B cell (primary cell): Measurements from ENCODE around the gene KIF3A. TPM values are rescaled to one million over a fixed set of nuclear protein-coding genes. Genes with fewer than 3 reads are reported as not detected.

Source experiments
- ATAC-seq: fragments of 200-7000 bp; cut with Tn5 transposase; one replicate; pipeline ENCODE4 v1.10.0; 2021; ENCODE audit warnings: low read depth, mild to moderate bottlenecking, moderate number of reproducible peaks, moderate library complexity
- CTCF ChIA-PET: fragments of 350-600 bp; sonication (Branson Sonifier 250); formaldehyde crosslinking; loops from one replicate; lab custom pipeline; 2021; ENCODE audit warnings: antibody characterized with exemption, inconsistent platforms; lab: Charles Lee
- POLR2A ChIA-PET: fragments of 350-600 bp; sonication (Branson Sonifier 250); formaldehyde crosslinking; loops from one replicate; lab custom pipeline; 2021; ENCODE audit warnings: antibody characterized with exemption; lab: Charles Lee
- DNase-seq: peaks from one replicate; pipeline ENCODE4 v3.0.0; 2013
- H2AFZ ChIP-seq: 2 replicates; pipeline ENCODE4 v1.6.1; 2012; ENCODE audit warnings: mild to moderate bottlenecking, low read depth, low read length; ENCODE audit not compliant: insufficient read depth, poor library complexity, severe bottlenecking
- H3K27ac ChIP-seq, 2 donors: 1 replicate in 1 of 2; 2 replicates in 1 of 2; pipeline ENCODE4 v1.5.1; 2012 to 2013; ENCODE audit warnings: low read length in 2 of 2, mild to moderate bottlenecking in 2 of 2, moderate library complexity in 1 of 2
- H3K27me3 ChIP-seq, 4 experiments: fragments of 200-600 bp in 1 of 4; sonication (generic) in 1 of 4; replicated peaks in 1 of 4; 1 replicate in 2 of 4; 2 replicates in 2 of 4; pipeline versions ENCODE4 v1.6.1 to v1.7.0; 2013 to 2016; ENCODE audit warnings: low read length in 3 of 4, mild to moderate bottlenecking in 2 of 4, mixed read lengths in 1 of 4, moderate library complexity in 1 of 4; ENCODE audit not compliant: insufficient read depth in 4 of 4, control insufficient read depth in 3 of 4; ENCODE audit errors: control extremely low read depth in 1 of 4
- H3K36me3 ChIP-seq, 2 experiments: replicated peaks in 1 of 2; 1 replicate in 1 of 2; 2 replicates in 1 of 2; pipeline versions ENCODE4 v1.6.1 to v1.7.1; 2013; ENCODE audit warnings: low read length in 1 of 2; ENCODE audit not compliant: insufficient read depth in 2 of 2, control insufficient read depth in 1 of 2; ENCODE audit errors: control extremely low read depth in 1 of 2, extremely low read depth in 1 of 2
- H3K4me1 ChIP-seq, 2 donors: fragments of 200-600 bp in 1 of 2; sonication (generic) in 1 of 2; 1 replicate in 1 of 2; 2 replicates in 1 of 2; pipeline versions ENCODE4 v1.5.1 to v1.6.1; 2013 to 2017; ENCODE audit warnings: low read length in 2 of 2; ENCODE audit not compliant: control insufficient read depth in 2 of 2, insufficient read depth in 2 of 2
- H3K4me2 ChIP-seq: replicated peaks from 2 replicates; pipeline ENCODE3; 2012; ENCODE audit warnings: mild to moderate bottlenecking, low read depth, low read length; ENCODE audit not compliant: poor library complexity, severe bottlenecking
- H3K4me3 ChIP-seq, 5 experiments: fragments of 200-600 bp in 1 of 5; sonication (generic) in 1 of 5; 1 replicate in 3 of 5; 2 replicates in 2 of 5; pipeline versions ENCODE4 v1.5.1 to v1.7.0; 2011 to 2016; ENCODE audit warnings: low read length in 4 of 5, mild to moderate bottlenecking in 4 of 5, low read depth in 2 of 5, control low read depth in 1 of 5, moderate library complexity in 1 of 5; ENCODE audit not compliant: insufficient read depth in 1 of 5; ENCODE audit errors: control extremely low read depth in 1 of 5, extremely low read depth in 1 of 5
- H3K79me2 ChIP-seq: fragments of 200-600 bp; sonication (generic); one replicate; pipeline ENCODE4 v1.6.0; 2016; ENCODE audit warnings: low read length; ENCODE audit not compliant: control insufficient read depth, insufficient read depth
- H3K9ac ChIP-seq: fragments of 200-600 bp; sonication (generic); 2 replicates; pipeline ENCODE4 v1.6.1; 2017; ENCODE audit warnings: mild to moderate bottlenecking, low read length, moderate library complexity
- H3K9me3 ChIP-seq, 3 donors: one replicate each; pipeline versions ENCODE4 v1.6.1 to v1.7.1; 2013; ENCODE audit warnings: low read length in 2 of 3; ENCODE audit not compliant: control insufficient read depth in 2 of 3, insufficient read depth in 1 of 3; ENCODE audit errors: control extremely low read depth in 1 of 3
- H4K20me1 ChIP-seq: 2 replicates; pipeline ENCODE4 v1.6.0; 2012; ENCODE audit warnings: mild to moderate bottlenecking, low read length; ENCODE audit not compliant: insufficient read depth, control insufficient read depth, poor library complexity, severe bottlenecking
- H3K27ac Mint-ChIP-seq: one replicate; pipeline ENCODE4 v1.8.0; 2021; ENCODE audit warnings: mixed read lengths
- H3K27me3 Mint-ChIP-seq: one replicate; pipeline ENCODE4 v1.8.0; 2021; ENCODE audit warnings: mixed read lengths
- H3K4me1 Mint-ChIP-seq: one replicate; pipeline ENCODE4 v1.8.0; 2021; ENCODE audit warnings: mixed read lengths
- H3K4me3 Mint-ChIP-seq: one replicate; pipeline ENCODE4 v1.8.0; 2021; ENCODE audit warnings: mixed read lengths
- H3K9me3 Mint-ChIP-seq: one replicate; pipeline ENCODE4 v1.8.0; 2022; ENCODE audit warnings: mixed read lengths; ENCODE audit not compliant: insufficient read depth
- CTCF ChIP-seq: fragments of 200-600 bp; IDR thresholded peaks from one replicate; pipeline ENCODE4 v1.8.0; 2022; ENCODE audit warnings: antibody characterized with exemption, mild to moderate bottlenecking
- EZH2 ChIP-seq: IDR thresholded peaks from 2 replicates; pipeline ENCODE4 v1.6.1; 2012; ENCODE audit warnings: borderline replicate concordance, low read depth, mild to moderate bottlenecking, moderate library complexity, low read length; ENCODE audit not compliant: insufficient read depth, poor library complexity, severe bottlenecking
- WGBS: methylation state at CpG from one replicate; pipeline ENCODE4 v1.1.5; 2013; ENCODE audit warnings: missing lambda C conversion rate; ENCODE audit not compliant: insufficient coverage; 5-methylcytosine and 5-hydroxymethylcytosine counted together
- intact Hi-C: fragments of 100-400 bp; cut with micrococcal nuclease; formaldehyde crosslinking; loops from one replicate; pipeline ENCODE4 v1.10.0; 2022
- polyA plus RNA-seq: library from polyadenylated mRNA; depleted of rRNA; stranded (reverse); fragments of >200 nt; gene quantifications from 2 replicates; pipeline ENCODE4 v1.2.3, GENCODE V29; 2012
- total RNA-seq, 2 donors: library from RNA; stranded (reverse); fragments of 120-200 nt in 1 of 2; gene quantifications; 1 replicate in 1 of 2; 2 replicates in 1 of 2; pipeline versions ENCODE4 v1.2.3 to v1.2.4, GENCODE V29; 2013 to 2022

The KIF3A gene
- total and polyA plus RNA-seq, 2 donors (not counting 1 experiment from before 2014, with no cell fraction given) = 1.3 to 16.0 TPM

DNA sequence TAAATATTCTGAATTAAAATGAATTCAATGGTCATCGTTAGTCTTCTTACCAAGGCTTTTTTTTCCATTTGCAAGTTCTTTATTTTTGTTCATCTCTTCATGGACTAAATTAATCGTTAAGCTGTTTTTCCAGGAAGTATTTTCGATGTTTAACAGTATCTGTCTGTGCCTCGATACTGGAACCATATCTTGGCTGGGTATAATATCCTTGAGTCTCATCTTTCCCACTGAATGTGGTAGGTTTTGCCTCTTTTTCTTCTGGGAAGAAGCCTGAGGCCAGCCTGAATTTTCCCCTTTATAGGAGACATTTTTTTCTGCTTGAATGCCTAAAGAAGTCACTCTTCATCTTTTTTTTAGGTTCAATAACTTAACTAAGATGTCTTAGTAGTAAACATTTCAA, 43.7 kb upstream of the KIF3A start:
- H3K9ac ChIP-seq = no peak overlapping the region
- POLR2A ChIA-PET = no interaction called here
- intact Hi-C loops = no loop called here
- peaks cover 8% of the 10 kb centered on the region for H3K4me1 Mint-ChIP-seq
- H3K9me3 ChIP-seq = peaks cover 0 to 9% (median 2%) of the 10 kb centered on the region in 3 donors
- H3K36me3 ChIP-seq = no peaks in the 10 kb centered on the region
- DNase-seq (no peak), ATAC-seq (no peak)
- peaks cover 14 to 16% of the 10 kb centered on the region in 2 donors for H3K4me1 ChIP-seq
- WGBS = 100% methylated on average over 1 of the region's 4 CpGs
- no peaks in the 10 kb centered on the region for H4K20me1 ChIP-seq
- TF ChIP-seq EZH2 (no peak), CTCF (no peak)
- no peak overlapping the region for H3K27ac ChIP-seq
- no peak overlapping the region for H3K4me3 Mint-ChIP-seq
- no peak overlapping the region for H3K4me2 ChIP-seq
- peaks cover 2 to 56% (median 41%) of the 10 kb centered on the region in 4 experiments for H3K27me3 ChIP-seq
- H3K27ac Mint-ChIP-seq = no peak overlapping the region
- no peaks in the 10 kb centered on the region for H3K9me3 Mint-ChIP-seq
- no peaks in the 10 kb centered on the region for H3K79me2 ChIP-seq
- H2AFZ ChIP-seq = no peak overlapping the region
- H3K27me3 Mint-ChIP-seq = peaks cover 48% of the 10 kb centered on the region
- H3K4me3 ChIP-seq = no peak overlapping the region
- CTCF ChIA-PET = no interaction called here

DNA sequence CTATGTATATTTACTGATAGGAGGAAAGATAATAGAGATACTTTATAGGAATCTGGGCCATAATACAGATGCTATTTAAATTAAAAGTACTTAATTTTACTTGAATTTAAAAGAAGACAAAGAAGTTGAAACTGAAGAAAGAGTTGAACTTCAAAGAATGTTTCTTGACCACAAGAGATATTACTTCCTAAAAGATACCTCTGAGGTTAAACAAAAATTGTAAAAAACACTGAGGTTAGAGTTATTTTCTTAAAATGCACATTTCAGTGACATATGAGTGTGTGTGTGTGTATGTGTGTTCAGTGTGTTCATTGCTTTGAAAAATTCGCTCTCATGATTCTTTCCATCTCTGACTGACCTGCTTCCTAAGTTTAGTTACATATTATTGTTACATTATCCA, 43.2 kb upstream of the KIF3A start:
- H4K20me1 ChIP-seq = no peaks in the 10 kb centered on the region
- intact Hi-C loops = no loop called here
- Mint-ChIP-seq H3K27ac (no peak overlapping the region), H3K4me3 (no peak overlapping the region), H3K4me1 (peaks cover 8% of the 10 kb centered on the region), H3K9me3 (no peaks in the 10 kb centered on the region), H3K27me3 (peaks cover 45% of the 10 kb centered on the region)
- H2AFZ ChIP-seq = no peak overlapping the region
- H3K9ac ChIP-seq = no peak overlapping the region
- H3K4me1 ChIP-seq = peaks cover 14 to 16% of the 10 kb centered on the region in 2 donors
- POLR2A ChIA-PET = no interaction called here
- ATAC-seq = no peak
- CTCF ChIA-PET = no interaction called here
- TF ChIP-seq EZH2 = no peak
- no peak for TF ChIP-seq CTCF
- H3K9me3 ChIP-seq = peaks cover 0 to 9% (median 2%) of the 10 kb centered on the region in 3 donors
- no peaks in the 10 kb centered on the region for H3K36me3 ChIP-seq
- H3K27me3 ChIP-seq = peaks cover 2 to 57% (median 41%) of the 10 kb centered on the region in 4 experiments
- no peak for DNase-seq
- no peak overlapping the region for H3K27ac ChIP-seq
- no peak overlapping the region for H3K4me2 ChIP-seq
- no peak overlapping the region for H3K4me3 ChIP-seq
- no CpG with 5 or more reads among the region's 1 CpG for WGBS
- H3K79me2 ChIP-seq = no peaks in the 10 kb centered on the region
